Lower leg skin (tissue), 4 donors: ENCODE results near the gene MLLT3. TPM values are rescaled to one million over a fixed set of nuclear protein-coding genes. Genes with fewer than 3 reads are reported as not detected.

Source experiments
- DNase-seq, 2 donors: peaks; one replicate each; pipeline ENCODE4 v3.0.0-alpha.2; 2019; ENCODE audit warnings: low spot score in 2 of 2
- H3K4me3 ChIP-seq: fragments of 200-600 bp; sonication (generic); 2 replicates; pipeline ENCODE4 v1.5.1; 2017; ENCODE audit warnings: mild to moderate bottlenecking, low read depth; ENCODE audit not compliant: poor library complexity, severe bottlenecking
- CTCF ChIP-seq, 3 donors: fragments of 450-650 bp; IDR thresholded peaks; one replicate each; pipeline ENCODE4 v1.5.1; 2016; ENCODE audit warnings: antibody characterized with exemption in 3 of 3, mild to moderate bottlenecking in 3 of 3, moderate library complexity in 2 of 3
- POLR2A ChIP-seq, 2 donors: fragments of 450-650 bp; IDR thresholded peaks; one replicate each; pipeline ENCODE4 v1.6.1; 2016 to 2017; ENCODE audit warnings: antibody characterized with exemption in 2 of 2, mild to moderate bottlenecking in 1 of 2, moderate library complexity in 1 of 2
- WGBS, 2 donors: methylation state at CpG; one replicate each; pipeline ENCODE4 v1.1.5; 2018; 5-methylcytosine and 5-hydroxymethylcytosine counted together
- intact Hi-C: fragments of 100-400 bp; cut with DNase I; formaldehyde crosslinking; loops from one replicate; pipeline ENCODE4 v1.15.0; 2023; ENCODE audit warnings: low total_unique reads
- total RNA-seq, 4 donors: library from RNA; depleted of rRNA; stranded (reverse); fragments of >200 nt; gene quantifications; one replicate each; pipeline ENCODE4 v1.1.0, GENCODE V29; 2016

MLLT3 gene
- total RNA-seq, 4 donors from 2014 or later, result 10.6 to 15.2 (median 12.5) TPM

DNA sequence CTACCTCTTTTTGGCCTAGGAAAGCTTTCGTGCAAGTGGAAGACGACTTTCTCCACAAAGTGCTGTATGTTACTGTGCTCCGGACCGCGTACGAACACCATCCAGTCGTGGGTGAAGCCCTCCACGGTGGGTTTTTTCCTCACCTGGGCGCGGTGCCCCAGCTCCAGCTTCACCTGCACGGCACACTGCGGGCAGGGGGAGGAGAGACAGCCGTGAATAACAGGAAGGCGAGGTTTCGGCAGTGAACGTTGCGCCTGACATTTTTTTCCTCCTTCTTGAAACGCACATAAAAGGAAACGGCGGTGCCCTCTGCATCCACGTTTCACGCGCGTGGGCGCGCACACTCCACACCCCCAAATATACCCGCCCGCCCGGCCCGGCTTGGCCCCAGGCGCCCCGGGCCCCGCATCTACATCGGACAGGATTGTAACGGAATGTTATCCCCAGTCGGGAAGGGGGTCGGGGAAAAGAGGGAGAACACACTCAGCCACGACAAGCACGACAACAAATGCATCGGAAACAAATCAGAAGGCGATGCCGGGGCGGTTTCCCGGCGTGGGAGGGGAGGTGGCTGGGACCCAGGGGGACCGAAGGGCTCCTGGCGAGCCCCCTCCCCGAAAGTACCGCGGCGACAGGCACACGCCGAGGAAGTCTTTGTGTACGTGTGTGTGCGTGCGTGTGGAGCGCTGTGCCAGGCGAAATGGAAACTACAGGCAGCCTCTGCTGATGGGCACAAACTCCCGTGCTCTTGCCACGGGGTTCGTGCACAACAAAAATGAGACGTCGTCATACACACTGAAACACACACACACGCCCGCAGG, 1.4 kb downstream of the MLLT3 start:
- DNase-seq, result peak; percentile 28 to 86

GRCh38 chr9:20619487-20620200, 2.7 kb downstream of the MLLT3 start:
- TF ChIP-seq POLR2A (IDR thresholded peaks at IDR 0.05), result no peak
- no peak for TF ChIP-seq CTCF (IDR thresholded peaks at IDR 0.05)
- 51 to 54% methylated on average over 15 of the region's 15 CpGs for WGBS, 2 donors
- intact Hi-C loops, result loop anchor here (5.0 to 10.0 kb wide), 3 partner anchors 63 to 325 kb away; partner anchors contain the start of gene FOCAD
- no peak for DNase-seq
- H3K4me3 ChIP-seq, result no peak overlapping the region

More for the DNA sequence above, 1.4 kb downstream of the MLLT3 start:
- TF ChIP-seq POLR2A (IDR thresholded peaks at IDR 0.05) (no peak), CTCF (IDR thresholded peaks at IDR 0.05) (no peak)
- H3K4me3 ChIP-seq, result peak overlapping the region; percentile 61
- WGBS, 2 donors, result 0% methylated on average over 49 to 64 of the region's 65 CpGs
- intact Hi-C loops, result loop anchor here (5.0 to 10.0 kb wide), 3 partner anchors 61 to 324 kb away; partner anchors contain the start of gene FOCAD

GRCh38 chr9:20618361-20618802, 3.9 kb downstream of the MLLT3 start:
- intact Hi-C loops, result no loop called here
- DNase-seq, result no peak
- no peak for TF ChIP-seq POLR2A (IDR thresholded peaks at IDR 0.05)
- no peak for TF ChIP-seq CTCF (IDR thresholded peaks at IDR 0.05)
- no peak overlapping the region for H3K4me3 ChIP-seq
- WGBS, 2 donors, result 38 to 40% methylated on average over 2 of the region's 2 CpGs

DNA sequence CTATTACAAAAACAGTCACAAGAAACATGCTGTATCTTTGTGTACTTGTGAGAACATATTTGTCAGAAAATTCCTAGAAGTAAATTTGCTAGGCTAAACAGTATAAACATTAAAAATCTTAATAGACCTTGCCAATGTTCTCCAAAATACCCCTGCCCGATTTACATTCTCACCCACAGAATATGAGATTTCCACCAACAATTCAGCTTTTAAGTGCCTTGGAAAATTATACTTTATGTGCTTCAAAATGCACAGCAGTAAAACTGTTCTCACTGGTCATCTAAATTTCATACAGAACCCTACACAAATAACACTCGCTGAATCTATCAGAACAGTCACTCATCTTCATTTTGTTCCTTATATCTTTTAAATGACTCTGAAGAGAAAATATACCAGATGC, 5.5 kb downstream of the MLLT3 start:
- no peak for DNase-seq
- no peak overlapping the region for H3K4me3 ChIP-seq
- intact Hi-C loops, result no loop called here
- 91 to 96% methylated on average over 2 of the region's 2 CpGs for WGBS, 2 donors
- TF ChIP-seq POLR2A (IDR thresholded peaks at IDR 0.05) (no peak), CTCF (IDR thresholded peaks at IDR 0.05) (no peak)

GRCh38 chr9:20614602-20615216, 7.6 kb downstream of the MLLT3 start:
- no peak overlapping the region for H3K4me3 ChIP-seq
- intact Hi-C loops, result no loop called here
- no peak for TF ChIP-seq CTCF (IDR thresholded peaks at IDR 0.05)
- TF ChIP-seq POLR2A (IDR thresholded peaks at IDR 0.05), result no peak
- DNase-seq, result no peak
- 92 to 93% methylated on average over 2 of the region's 2 CpGs for WGBS, 2 donors
